Ishikawa (cell line): ENCODE measurements around the gene ACTG2.

ENCODE experiments used
- CEBPB ChIP-seq: IDR thresholded peaks from 2 replicates; pipeline ENCODE4 v1.6.1; 2012
- CREB1 ChIP-seq: IDR thresholded peaks from 2 replicates; pipeline ENCODE4 v1.6.1; 2012; ENCODE audit warnings: low read depth
- EP300 ChIP-seq: IDR thresholded peaks from 2 replicates; pipeline ENCODE4 v1.6.1; 2012; ENCODE audit warnings: borderline replicate concordance
- FOXM1 ChIP-seq: IDR thresholded peaks from 2 replicates; pipeline ENCODE4 v1.6.1; 2012; ENCODE audit warnings: low read depth, borderline replicate concordance
- MAX ChIP-seq: IDR thresholded peaks from 2 replicates; pipeline ENCODE4 v1.6.1; 2012
- NFIC ChIP-seq: IDR thresholded peaks from 2 replicates; pipeline ENCODE4 v1.6.1; 2012
- RAD21 ChIP-seq: IDR thresholded peaks from 2 replicates; pipeline ENCODE4 v1.6.1; 2012; ENCODE audit warnings: low read depth
- REST ChIP-seq: IDR thresholded peaks from 2 replicates; pipeline ENCODE4 v1.6.1; 2012; ENCODE audit warnings: low read depth, mild to moderate bottlenecking
- TAF1 ChIP-seq: IDR thresholded peaks from 2 replicates; pipeline ENCODE4 v1.6.1; 2012; ENCODE audit warnings: low read depth, mild to moderate bottlenecking
- TEAD4 ChIP-seq: IDR thresholded peaks from 2 replicates; pipeline ENCODE4 v1.6.1; 2012
- ZBTB7A ChIP-seq: IDR thresholded peaks from 2 replicates; pipeline ENCODE4 v1.6.1; 2012; ENCODE audit warnings: low read depth

- TF ChIP-seq REST, result no peak
- TF ChIP-seq FOXM1, result no peak
- no peak for TF ChIP-seq NFIC
- TF ChIP-seq EP300, result no peak
- TF ChIP-seq TEAD4, result no peak
- TF ChIP-seq CREB1, result no peak
- no peak for TF ChIP-seq TAF1
- no peak for TF ChIP-seq ZBTB7A
- no peak for TF ChIP-seq CEBPB
- TF ChIP-seq MAX, result no peak
- no peak for TF ChIP-seq RAD21
These were observed 24.4 kb upstream of the ACTG2 start for GRCh38 chr2:73868204-73868978.
